Stimulated activated CD4-positive, alpha-beta T cell treated with anti-CD3 and anti-CD28 coated beads, Interleukin-1b, Interleukin-23, amount 100 ng/mL, for 4 hours (primary cell): ENCODE measurements around the gene C2orf68.
"Not testable (repeated sequence)": the region's sequence is repeated elsewhere in the genome, so short reads cannot be mapped to it uniquely, and the experiment has no call there.

Experiments used
- DNase-seq, 2 donors: peaks; one replicate each; pipeline ENCODE4 v3.0.0-alpha.2; 2020; ENCODE audit warnings: low read depth in 2 of 2

C2orf68 gene

DNA sequence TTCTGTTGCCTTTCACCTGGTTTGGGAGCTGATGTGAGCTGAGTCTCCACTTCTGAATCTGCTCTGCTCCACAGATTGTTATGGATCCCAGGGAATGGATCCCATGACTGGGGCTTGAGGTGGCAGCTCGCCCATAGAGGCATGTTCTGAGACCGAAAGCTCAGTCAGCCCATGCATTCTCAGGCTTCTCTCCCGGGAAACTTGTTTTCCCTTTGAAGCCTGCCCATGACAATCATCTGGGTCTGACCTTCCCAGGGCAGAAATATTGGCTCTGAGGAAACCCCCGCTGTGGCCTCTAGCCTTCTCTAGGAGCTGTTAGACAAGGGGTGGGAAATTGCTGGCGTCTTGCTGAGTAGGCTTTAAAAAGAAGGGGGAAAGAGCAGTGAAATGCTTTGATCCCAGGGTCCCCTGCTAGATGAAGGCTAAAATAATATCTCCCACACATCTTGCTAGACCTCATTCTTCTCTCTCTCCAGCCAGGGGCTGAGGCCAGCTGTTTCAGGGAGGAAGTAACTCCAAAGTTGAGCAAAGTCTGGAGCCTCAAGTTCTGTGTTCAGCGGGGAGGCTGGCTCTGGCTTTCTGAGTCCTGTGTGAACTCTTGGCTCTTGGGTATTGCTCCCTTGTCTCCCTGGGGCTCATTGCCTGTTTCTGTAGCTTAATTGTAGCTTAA lies 32.5 kb downstream of the C2orf68 start:
- DNase-seq = no peak

DNA sequence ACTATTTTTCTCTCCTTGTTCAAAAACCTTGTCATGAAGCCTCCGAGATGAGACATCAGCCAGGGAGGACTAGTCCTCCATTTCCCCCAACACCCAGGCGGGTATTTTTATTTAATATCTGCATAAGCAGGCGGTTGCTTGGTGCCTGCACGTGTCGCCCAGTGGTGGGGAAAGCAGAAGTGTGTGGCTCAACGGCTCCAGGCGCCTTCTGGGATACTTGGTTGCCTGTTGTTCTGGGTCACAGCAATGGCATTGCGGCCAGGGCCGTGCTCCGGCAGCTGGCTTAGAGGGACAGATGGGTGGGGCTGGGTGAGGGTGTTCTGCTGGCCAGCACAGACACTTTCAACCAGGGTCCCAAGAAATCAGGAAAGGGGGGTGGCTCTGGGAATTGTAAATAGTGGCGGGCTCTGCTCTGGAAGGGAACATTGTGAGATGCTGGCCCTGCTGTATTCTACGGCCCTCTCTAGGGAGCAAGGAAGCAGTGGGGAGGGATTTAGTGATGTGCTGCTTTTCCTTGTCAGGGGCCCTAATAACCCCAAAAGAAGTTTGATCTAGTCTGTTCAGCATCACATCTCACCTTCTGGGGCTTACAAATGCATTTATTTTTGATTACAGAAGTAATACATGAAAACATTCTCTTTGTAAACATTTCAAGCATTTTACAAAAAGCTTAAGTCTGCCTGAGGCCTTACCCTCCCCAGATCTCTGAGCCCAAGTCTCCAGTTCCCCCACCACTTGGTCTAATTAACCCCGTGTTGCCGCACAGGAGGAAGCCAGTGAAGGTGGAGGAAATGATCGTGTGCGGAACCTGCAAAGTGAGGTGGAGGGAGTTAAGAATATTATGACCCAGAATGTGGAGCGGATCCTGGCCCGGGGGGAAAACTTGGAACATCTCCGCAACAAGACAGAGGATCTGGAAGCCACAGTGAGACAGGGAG lies 33.4 kb downstream of the C2orf68 start:
- no peak for DNase-seq

DNA sequence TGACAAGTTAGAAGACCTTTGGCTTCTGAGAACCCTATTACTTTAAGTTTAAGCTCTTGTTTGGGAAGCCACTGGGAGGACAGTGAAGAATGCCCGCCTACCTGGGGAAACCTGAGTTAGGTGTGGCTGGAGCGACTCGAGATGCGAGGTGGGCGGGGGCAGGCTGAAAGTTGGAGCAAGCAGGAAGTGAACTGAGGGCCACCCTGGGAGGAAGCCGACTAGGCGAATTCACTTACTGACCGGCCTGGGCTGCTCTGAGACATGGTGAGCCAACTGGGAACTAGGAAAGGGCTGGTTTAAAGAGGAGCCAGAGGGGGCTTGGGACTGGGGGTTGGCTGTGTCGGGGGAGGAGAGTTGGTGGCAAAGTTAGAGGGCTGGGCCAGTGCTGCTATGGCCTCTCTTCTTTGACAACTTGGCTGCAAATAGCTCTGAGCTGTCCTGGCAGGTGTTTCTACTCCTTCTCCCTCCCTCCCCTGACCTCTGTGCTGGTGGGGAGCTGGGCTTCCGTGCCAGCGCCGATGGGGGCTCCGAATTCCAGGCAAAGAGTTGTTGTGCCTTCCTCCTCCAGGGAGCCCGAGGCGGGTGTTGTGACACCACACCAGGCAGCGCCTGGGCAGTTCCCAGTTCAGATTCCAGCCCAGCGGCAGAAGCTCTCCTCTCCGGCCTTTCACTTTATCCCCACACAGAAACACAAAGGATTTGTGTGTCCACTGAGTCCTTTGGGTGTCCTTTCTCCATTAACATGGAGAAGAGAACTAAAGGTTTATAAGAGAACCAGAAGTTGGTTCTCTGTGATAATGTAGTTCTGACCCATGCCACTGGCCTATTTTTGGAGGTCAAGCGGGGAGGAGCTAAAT lies 34.3 kb downstream of the C2orf68 start, which contains the start of gene VAMP8:
Gene VAMP8 (plus strand): TSS at position 201 of the 857 bp plus-strand sequence. CDS start 61 bp downstream, at position 262.
- peak in 1 of 2 donors; percentile 49 for DNase-seq

DNA sequence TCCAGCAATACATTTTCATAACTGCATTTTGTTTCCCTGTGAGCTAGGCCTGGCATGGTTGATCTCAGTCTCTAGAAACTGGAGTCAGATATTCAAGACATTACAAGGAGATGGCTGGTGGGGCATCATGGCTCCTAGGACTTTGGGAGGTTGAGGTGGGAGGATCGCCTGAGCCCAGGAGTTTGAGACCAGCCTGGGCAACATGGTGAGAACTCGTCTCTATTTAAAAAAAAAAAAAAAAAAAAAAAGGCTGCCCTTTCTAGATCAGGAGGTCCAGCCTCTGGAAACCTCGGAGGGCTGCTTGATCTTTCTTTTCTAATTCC lies 34.8 kb downstream of the C2orf68 start:
- DNase-seq = no peak

DNA sequence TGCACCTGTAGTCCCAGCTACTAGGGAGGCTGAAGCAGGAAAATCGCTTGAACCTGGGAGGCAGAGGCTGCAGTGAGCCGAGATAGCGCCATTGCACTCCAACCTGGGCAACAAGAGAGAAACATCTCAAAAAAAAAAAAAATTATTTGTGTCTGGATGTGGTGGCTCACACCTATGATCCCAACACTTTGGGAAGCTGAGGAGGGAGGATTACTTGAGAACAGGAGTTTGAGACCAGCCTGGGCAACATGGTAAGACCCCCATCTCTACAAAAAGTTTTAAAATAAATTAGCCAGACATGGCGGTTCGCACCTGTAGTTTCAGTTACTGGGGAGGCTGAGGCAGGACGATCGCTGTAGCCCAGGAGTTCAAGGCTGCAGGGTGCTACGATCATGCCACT lies 36.1 kb downstream of the C2orf68 start:
- DNase-seq = no peak

DNA sequence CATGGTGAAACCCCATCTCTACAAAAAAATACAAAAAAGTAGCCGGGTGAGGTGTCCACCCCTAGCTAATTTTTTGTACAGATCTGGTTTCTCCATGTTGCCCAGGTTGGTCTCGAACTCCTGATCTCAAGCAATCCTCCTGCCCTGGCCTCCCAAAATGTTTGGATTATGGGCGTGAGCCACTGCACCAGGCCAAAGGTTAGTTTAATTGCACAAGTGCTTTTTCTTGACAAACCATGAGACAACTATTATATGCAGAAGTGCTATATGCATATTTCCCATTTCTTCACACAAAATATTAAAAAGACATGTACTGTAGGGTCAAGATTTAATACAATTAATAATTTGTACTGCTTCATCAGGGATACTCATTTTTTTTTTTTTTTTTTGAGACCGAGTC lies 45.6 kb downstream of the C2orf68 start:
- DNase-seq = no peak

DNA sequence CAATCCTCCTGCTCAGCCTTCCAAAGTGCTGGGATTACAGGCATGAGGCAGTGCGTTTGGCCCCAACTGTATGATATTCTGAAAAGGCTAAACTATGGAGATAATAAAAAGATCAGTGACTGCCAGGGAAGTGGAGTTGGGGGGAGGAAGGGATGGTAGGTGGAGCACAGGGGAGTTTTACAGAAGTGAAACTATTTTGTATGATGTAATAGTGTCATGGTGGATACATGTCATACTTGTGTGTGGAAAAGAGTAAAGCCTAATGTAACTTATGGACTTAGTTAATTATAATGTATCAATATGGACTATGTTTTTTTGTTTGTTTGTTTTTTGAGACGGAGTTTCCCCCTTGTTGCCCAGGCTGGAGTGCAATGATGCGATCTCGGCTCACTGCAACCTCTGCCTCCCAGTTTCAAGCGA lies 47.7 kb downstream of the C2orf68 start:
- no peak for DNase-seq

DNA sequence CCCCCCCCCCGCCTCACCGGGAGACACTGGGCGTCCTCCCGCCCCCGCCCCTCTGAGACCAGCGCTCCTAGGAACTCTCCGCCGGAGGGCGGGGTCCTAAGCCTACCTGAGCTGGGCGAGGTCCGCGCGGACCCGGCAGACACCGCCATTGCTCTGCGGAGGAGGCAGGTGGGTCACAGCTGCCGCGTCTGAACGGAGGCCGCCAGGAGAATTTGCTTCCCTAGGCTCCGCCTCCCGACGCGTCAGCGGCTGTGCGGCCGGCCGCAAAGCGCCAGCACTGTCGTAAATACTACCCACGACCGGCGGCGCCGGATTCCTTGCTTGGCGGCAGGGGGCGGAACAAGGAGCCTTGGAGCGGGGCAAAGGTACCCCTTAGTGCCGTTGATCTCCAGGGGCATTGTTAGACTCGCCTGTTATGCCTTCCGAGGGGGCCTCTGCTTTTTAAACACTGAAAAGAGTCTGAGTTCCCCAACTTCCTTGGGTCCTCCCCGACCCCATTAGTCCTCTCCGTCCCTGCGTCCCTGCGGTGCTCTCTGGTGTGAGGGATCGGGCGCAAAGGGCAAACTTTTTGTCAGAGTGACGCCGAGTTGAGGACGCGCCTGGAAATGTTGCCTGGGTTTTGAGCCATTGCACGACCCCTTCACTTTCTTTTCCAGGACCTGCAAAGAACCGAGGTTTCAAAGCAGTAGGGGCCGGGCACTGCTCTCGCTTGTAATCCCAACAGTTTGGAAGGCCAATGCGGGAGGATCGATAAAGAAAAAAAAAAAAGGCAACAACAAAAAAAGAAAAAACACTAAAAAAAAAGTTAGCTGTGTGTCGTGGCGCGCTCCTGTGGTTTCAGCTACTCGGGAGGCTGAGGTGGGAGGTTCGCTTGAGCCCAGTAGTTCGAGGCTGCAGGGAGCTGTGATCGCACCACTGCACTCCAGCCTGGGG lies 50.3 kb downstream of the C2orf68 start, which contains the start of gene GGCX:
Gene GGCX (minus strand): TSS at position 214 of the 933 bp plus-strand sequence. CDS start 65 bp downstream, at position 149.
- peak; percentile 91 for DNase-seq

DNA sequence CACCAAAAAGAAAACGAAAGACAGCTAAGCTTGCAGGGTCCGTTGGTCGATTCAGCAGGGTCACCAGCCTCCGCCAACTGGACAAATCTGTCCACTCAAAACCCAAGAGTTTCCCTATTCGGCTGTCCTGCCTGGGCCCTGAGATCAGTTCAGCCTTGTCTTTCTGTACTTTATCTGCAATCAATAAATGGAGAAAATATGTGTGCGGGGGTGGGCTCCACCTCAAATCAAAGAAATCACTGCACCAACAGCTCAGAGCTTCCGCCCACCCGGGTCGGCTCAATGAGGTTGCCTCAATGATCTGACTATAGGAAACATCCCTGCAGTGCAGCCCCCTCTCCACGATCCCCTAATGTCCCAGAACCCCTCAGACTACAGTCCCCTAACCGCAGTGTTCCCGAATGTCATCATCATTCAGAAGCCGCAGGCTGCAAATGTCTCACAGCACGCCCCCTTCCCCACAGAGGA lies 51.0 kb downstream of the C2orf68 start:
- DNase-seq = no peak

DNA sequence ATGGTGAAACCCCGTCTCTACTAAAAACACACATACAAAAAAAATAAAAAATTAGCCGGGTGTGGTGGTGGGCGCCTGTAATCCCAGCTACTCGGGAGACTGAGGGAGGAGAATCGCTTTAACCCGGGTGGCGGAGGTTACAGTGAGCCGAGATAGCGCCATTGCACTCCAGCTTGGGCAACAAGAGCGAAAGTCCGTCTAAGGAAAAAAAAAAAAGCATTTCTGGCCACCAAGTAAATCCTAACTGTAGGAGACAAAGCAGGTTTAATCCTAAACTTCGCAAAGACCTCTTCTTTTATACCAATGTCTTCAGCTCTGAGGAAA lies 51.5 kb downstream of the C2orf68 start:
- not testable (repeated sequence) for DNase-seq

DNA sequence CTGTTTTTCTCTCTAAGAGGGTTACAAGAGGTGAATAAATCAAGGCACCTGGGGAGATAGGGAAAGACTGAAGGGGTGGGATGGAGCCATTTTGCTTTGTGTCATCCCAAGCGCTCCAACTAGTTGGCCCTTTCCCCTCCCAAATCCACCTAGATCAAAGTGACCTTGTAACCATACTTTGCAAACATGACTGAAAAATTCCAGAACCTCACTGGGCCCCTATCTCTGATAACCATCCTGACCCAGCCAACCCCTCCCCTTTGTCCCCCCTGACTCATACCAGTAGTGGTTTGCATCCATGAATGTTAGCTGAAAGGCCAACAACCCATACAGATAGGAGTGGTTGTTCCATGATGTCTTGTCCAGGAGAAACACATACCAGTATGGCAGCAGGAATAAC lies 53.7 kb downstream of the C2orf68 start:
- DNase-seq = no peak

DNA sequence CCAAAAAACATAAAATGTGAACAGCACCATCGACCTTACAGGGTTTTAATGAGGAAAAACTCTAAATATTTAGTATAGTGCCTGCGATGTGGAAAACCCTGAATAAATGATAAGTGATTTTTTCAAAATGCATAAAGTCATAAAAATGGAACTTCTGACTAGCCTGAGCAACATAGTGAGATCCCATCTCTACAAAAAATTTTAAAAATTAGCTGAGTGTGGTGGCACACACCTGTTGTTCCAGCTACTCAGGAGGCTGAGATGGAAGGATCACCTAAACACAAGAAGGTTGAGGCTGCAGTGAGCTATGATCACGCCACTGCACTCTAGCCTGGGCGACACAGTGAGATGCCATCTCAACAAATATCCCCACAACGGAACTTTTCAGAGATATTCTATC lies 54.7 kb downstream of the C2orf68 start:
- DNase-seq = no peak
